Stimulated activated CD4-positive, alpha-beta T cell treated with anti-CD3 and anti-CD28 coated beads, Interleukin-1b, Interleukin-23, amount 100 ng/mL, for 24 hours (primary cell): Measurements from ENCODE around the gene PRKAG2.

Source experiments
- DNase-seq, 4 experiments: peaks; one replicate each; pipeline ENCODE4 v3.0.0-alpha.2; 2020; ENCODE audit warnings: low read depth in 4 of 4, low spot score in 1 of 4

PRKAG2 gene

GRCh38 chr7:151900986-151901621 lies 24.2 kb upstream of the PRKAG2 start:
- no peak for DNase-seq

DNA sequence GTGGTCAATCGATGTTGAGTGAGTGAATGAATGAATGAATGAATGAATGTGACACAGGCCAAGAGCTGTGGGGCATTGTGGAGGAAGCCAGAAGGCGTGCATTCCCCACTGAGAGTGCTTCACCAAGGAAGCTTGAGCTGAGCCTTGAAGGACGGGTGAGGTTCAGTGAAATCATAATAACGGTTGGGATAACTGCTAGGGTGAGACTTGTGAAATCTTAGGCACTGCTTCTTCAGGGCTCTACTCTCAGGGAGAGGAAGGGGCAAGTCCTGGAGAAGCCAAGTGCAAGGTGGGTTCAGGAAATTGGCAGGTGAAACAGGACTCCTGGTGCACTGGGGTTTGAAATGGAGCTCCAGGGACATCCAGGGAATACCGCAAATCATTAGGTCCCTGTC lies 23.7 kb upstream of the PRKAG2 start:
- DNase-seq: no peak

DNA sequence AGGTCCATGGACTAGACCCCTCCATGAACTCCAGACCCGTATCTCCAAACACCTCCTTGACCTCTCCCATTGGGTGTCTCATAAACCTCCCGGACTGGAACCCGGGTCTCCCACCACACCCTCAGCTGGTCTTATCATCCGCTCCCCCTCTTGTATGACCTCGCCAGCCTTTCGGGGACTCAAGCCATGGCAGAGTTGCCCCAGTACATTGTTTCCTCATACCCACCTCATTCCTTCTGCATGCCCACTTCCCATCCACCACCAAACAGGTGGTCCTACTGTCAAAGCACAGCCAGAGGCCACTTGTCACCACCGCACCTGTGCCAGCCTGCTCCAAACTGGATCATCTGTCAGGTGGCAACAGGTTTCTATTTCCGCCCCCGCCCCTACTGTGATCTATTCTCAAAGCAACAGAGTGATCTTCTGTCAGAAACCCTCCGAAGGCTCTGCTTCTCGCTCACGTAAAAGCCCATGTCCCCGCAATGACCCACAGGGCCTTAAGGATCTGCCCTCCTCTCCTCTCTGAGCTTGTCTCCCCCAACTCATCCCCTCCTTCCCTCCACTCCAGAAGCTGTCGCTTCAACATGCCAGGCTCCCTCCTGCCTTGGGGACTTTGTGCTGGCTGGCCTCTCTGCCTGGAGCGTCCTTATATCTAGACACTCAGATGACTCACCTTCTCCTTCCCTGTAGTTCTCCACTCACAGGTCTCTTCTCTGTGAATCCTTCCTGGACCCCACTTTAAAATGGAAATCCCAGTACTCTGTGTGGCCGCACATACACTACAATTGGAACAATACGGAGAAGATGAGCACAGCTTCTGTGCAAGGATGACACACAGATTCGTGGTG lies 22.8 kb upstream of the PRKAG2 start:
- DNase-seq: no peak

DNA sequence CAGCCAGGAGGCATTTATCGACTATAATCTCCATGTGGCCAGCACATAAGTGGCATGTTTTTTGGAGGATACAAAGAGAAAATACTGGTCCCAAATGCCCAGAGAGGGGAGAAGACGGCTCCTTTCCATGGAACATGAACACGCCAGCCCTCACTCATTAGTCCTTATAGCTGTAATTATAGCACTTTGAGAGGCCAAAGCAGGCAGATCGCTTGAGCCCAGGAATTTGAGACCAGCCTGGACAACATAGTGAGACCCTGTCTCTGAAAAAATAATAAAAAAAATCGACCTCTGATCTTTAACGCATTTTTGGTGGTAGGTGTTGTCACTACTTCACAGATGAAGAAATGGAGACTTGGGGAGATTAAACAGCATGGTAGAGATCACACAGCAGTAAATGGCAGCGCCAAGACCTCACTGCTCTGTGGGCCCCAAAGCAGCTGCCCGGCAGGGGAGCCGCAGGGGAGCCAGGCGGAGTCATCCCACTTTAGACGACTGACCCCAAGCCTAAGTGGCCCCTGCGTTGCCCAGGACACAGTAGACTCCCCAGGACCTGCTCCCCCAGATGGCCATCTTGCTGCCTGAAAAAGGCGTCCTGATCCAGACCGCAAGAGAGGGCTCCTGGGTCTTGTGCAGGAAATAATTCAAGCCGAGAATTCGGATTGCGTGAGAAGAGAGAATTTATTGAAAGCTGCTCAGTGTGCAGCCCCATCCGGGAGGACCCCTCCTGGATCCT lies 21.2 kb upstream of the PRKAG2 start:
- no peak for DNase-seq

DNA sequence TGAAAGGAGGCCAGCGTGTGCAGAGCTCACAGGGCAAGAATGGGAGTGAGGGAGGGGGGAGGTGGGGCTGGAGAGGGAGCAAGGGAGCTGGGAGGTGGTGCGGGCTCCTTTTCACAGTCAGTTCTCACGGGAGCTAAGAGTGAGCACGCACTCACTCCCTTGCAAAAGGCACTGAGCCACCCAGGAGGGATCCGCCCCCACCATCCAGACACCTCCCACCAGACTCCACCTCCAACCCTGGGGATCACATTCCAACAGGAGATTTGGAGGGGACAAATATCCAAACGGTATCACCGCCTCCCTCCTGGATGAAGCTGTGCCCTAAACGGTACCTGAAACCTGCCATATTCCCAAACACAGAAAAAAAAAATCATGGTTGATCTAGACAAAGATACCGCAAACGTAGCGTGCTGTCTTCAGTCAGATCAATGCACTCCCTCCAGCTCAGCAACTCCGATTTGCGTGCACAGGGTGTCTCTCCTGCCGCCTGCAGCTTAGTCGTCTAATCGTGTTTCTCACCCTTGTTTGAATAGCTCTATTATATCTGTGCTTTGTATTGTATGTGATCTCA lies 20.3 kb upstream of the PRKAG2 start:
- no peak for DNase-seq

DNA sequence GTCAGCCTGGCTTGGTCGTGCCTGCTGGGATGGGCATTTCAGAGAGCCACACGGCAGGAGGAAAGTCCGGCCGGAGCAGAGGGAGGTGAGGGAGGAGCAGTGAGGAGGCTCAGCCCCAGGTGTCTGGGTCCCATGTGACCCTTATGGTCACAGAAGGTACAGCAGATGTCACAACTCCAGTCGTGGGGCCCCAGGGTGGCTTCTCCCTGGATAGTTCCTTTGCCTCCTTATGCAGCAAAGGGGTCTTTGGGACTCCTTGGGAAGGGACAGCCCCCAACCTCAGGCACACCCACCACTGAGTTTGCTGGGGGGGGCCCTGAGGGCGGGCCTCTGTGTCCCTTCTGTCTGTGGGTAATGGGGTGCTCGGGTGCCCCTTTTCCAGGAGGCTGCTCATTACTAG lies 19.6 kb upstream of the PRKAG2 start:
- no peak for DNase-seq

GRCh38 chr7:151896086-151896485 lies 19.2 kb upstream of the PRKAG2 start:
- no peak for DNase-seq

- no peak for DNase-seq
Measured at GRCh38 chr7:151895631-151896031, 18.7 kb upstream of the PRKAG2 start.

GRCh38 chr7:151895008-151895630 lies 18.2 kb upstream of the PRKAG2 start:
- DNase-seq: no peak

DNA sequence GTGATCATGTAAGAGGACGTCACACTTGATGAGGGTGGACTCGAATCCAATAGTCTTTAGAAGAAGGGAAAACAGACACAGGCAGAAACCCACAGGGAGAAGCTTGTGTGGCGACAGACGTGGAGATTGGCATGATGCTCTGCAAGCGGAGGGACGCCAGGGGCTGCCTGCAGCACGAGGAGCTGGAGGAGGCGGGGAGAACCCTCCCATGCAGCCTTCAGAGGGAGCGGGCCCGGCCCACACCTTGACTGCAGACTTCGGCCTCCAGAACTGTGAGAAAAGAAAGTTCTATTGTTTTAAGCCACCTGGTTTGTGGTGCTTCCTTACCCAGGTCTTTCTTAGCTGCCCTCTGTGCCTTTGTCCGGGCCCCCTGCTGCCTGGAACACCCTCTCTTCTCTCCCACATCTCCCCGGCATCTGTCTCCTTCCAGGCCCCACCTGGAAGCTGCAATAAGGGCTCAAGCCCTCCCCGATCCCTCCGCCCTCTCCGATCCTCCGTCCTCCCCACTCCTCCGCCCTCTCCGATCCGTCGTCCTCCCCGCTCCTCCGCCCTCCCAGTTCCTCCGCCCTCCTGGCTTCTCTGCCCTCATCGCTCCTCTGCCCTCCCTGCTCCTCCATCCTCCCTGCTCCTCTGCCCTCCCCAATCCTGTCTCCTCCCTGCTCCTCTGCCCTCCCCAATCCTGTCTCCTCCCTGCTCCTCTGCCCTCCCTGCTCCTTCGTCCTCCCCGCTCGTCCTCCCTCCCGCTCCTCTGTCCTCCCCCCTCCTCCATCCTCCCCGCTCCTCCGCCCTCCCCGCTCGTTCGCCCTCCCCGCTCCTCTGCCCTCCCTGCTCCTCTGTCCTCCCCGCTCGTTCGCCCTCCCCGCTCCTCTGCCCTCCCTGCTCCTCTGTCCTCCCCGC lies 17.4 kb upstream of the PRKAG2 start:
- DNase-seq: no peak

DNA sequence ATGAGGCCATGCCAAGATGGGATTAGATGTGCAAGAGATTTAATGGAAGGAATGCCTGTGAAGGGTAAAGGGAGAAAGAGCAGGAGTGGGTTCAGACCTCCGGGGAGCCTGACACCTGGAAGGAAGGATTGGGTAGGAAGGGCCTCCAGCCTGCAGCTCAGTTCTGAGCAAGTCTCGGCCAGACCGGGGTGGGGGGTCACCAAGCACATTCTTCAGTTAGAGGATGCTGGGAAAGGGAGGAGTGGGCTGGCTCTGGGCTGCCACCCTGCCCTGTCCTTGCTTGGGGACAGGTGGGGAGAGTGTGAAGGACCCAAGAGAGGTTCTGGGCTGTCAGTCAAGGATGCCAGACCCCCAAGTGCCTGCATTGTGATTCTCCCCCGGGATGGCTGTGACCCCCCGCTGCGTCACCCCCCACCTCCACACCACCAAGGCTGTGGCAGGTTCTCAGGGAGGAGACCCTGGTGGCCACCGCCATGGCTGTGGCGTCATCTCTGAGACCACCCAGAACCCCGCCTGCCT lies 16.5 kb upstream of the PRKAG2 start:
- no peak for DNase-seq

- no peak for DNase-seq
Measured at GRCh38 chr7:151891753-151892152, 14.8 kb upstream of the PRKAG2 start.

DNA sequence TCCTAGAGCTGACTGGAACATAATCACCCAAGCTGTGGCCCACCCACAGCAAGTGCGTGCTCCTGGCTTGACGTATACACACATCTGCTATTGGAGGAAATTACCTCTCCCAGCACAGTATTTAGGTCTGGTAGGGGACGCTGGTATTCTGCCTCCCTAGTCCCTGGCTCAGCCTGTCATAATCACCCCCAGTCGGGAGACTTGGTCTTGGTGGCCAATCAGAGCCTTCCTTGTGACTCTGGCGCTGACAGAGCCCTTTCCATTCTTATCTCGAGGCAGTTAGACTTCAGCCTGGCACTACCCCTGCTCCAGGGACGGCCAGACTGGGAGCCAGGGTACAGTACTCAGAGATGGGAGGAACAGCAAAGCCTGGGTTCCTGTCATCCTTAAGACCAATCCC lies 14.3 kb upstream of the PRKAG2 start:
- no peak for DNase-seq

- no peak for DNase-seq
Measured at GRCh38 chr7:151890355-151891004, 13.6 kb upstream of the PRKAG2 start.

GRCh38 chr7:151889406-151890354 lies 12.8 kb upstream of the PRKAG2 start:
- no peak for DNase-seq

DNA sequence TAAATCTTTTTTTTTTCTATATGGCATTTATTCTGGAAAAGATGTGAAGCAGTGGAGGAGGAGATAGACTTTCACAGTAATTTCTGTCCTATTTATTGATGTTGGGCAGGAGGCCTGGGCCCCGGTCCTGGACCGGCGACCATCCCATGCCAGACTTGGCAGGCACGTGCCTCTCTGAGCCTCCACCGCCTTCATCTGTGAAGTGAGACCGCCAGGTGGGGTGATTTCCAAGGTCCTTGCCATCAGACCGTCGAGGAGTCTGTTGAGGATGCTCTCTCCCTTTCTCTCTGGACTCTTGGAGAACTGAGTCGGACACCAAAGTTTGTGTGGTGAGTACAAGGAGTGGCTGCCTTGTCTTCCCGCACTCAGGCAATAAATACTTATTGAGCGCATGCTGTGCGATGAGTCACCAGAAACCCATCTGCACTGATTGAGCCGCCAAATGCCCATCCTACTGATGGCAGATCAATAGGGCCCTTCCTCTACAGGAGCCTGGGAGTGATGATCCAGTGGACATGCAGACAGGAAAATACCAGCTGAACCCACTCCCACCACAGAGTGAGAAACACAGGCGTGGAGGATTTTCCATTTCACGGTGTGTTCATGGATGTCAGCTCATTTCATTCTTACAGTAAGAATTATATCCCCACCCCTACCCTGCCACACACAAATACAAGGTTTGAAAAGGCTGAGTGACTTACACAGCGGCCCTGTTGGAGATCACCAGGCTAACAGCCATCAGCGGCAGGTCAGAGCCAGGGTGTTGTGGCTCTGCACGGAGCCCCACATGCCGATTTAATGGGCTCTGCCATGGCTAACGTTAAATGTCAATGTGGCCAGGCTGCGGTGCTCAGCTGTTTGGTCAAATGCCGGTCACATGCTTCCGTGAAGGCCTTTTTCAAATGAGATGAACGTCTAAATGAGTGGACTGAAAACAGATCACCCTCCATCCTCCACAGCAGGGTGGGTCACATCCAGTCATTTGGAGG lies 11.5 kb upstream of the PRKAG2 start:
- DNase-seq: no peak

GRCh38 chr7:151886783-151887182 lies 9.9 kb upstream of the PRKAG2 start:
- DNase-seq: no peak
